GM19324 (cell line): ENCODE results near the gene TRIM59.
A peak's percentile ranks its signal among the peaks of the same experiment; 100 is the strongest.
"Not testable (repeated sequence)": the region's sequence is repeated elsewhere in the genome, so short reads cannot be mapped to it uniquely, and the experiment has no call there.

Experiments
- ATAC-seq: cut with Tn5 transposase; IDR thresholded peaks from one replicate; pipeline ENCODE4 v1.9.1; 2021; ENCODE audit warnings: mild to moderate bottlenecking, moderate library complexity; ENCODE audit not compliant: unreplicated experiment, low FRiP score

Gene TRIM59

DNA sequence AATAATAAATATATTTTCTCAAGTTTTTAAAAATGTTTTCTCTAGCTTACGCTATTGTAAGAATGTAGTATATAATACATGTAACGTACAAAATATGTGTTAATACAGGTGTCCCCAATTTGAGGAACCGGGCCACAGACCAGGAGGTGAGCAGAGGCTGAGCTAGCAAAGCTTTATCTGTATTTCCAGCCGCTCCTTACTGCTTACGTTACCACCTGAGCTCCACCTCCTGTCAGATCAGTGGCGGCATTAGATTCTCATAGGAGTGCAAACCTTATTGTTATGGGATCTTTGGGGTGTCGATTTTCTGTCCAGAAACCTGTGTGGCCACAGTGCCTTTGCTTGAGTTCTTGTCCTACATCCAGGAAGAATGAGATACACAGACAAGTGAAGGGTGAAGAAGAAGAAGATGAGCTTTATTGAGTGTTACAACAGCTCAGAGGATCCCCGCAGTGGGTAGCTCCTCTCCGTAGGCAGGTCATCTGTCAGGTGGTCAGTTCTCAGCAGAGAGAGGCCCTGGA, 9.9 kb upstream of the TRIM59 start:
- ATAC-seq, result no peak

GRCh38 chr3:160458151-160458550, 8.6 kb upstream of the TRIM59 start:
- no peak for ATAC-seq

DNA sequence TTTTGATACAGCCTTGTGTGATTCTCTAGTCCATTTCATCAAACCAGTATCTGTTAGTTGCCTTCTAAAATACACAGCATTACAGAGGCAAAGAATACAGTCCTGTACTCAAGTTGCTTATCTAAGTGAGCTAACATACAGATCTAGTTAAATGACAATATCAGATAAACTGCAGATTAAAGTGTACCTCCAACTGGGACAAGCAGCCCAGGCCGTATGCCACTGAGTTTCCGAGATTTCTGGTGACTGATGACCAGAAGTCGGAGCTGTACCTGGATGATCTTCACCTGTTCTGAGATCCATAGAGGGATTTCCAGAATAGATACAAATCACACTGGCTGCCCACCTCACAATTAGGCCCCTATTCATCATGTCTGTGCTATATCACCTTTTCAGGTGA, 6.3 kb upstream of the TRIM59 start:
- no peak for ATAC-seq

DNA sequence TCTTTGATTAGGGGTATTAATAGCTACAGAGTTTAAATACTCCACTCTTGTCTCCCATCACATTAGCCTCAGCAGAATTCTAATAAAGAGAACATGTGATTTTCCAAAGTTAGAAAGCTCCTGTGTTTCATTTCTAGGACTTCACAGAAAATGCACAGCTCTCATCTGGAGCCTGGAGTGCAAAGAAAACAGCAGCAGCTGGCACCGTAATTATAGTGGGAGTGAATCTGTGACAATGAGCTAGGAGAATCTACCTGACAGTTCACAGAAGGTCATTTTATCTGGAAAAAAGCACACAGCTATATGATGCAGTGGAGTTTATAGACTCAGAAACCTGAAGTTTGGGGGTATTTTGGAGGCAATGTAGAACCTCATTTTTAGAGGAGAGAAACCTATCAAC, 5.4 kb upstream of the TRIM59 start:
- no peak for ATAC-seq

DNA sequence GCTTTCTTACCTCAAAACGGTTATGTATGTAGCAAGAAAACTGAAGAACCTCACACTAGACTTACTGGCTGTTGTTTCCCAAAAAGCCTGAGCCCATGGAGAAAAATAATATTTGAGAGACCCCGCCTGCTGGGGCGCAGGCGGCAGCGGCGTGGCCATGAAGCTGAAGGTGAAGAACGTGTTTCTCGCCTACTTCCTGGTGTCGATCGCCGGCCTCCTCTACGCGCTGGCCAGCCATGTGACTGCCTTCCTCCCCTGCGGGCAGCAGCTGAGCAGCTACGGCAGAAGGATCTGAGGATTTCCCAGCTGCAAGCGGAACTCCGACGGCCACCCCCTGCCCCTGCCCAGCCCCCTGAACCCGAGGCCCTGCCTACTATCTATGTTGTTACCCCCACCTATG, 2.7 kb upstream of the TRIM59 start:
- not testable (repeated sequence) for ATAC-seq

DNA sequence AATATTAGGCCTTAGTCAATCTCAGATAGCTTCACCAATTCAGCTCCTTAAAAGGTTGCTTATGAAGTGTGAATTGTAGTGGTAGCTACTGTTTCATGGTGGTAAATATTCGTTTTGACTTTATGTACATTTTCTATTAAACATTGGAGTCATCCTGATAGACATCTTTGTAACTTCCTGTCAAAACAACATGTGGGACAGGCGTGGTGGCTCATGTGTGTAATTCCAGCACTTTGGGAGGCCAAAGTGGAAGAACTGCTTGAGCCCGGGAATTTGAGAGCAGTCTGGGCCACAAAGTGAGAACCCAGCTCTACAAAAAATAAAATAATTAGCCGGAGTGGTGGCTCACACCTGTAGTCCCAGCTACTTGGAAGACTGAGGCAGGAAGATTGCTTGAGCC, 2.0 kb upstream of the TRIM59 start:
- ATAC-seq, result no peak

GRCh38 chr3:160450846-160451245, 1.3 kb upstream of the TRIM59 start:
- ATAC-seq, result no peak

- ATAC-seq, result peak; percentile 54
These were observed 546 bp downstream of the TRIM59 start for GRCh38 chr3:160448845-160449635.

DNA sequence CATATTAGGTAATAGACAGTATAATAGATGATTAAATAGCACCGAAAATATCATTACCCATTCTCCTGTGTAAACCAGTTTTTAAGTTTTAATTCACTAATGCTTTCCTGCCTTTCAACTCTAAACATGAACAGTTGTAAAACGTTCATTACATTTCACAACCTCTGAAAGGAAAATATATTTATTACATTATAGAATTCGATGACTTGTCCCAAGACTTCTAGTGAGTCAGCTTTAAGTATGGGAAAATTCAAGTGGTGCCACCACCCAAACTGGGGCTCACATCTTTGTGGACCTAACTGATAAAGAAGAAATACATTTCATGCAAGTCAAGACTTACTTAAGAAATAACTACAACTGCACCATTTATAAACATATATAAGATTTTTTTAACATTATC, 2.0 kb downstream of the TRIM59 start:
- ATAC-seq, result no peak

GRCh38 chr3:160446522-160447056, 3.0 kb downstream of the TRIM59 start:
- no peak for ATAC-seq

GRCh38 chr3:160445854-160446253, 3.7 kb downstream of the TRIM59 start:
- no peak for ATAC-seq

DNA sequence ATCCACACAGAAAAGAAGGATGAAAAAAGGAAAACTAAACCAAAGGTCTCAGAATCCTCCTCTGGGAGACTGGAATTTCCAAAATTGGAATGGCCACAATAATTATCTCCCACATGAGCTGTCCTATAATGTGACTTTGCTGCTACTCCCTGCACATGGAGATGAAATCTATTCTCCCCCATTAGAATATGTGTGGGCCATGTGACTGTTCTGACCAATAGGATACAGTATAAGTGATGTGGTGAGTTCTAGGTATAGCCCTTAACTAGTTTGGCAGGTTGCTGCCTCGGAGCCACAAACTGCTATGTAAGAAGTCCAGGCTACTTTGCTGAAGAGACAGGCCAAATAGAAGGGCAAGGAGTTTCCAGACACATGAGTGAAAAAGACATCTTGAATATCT, 5.2 kb downstream of the TRIM59 start:
- no peak for ATAC-seq

DNA sequence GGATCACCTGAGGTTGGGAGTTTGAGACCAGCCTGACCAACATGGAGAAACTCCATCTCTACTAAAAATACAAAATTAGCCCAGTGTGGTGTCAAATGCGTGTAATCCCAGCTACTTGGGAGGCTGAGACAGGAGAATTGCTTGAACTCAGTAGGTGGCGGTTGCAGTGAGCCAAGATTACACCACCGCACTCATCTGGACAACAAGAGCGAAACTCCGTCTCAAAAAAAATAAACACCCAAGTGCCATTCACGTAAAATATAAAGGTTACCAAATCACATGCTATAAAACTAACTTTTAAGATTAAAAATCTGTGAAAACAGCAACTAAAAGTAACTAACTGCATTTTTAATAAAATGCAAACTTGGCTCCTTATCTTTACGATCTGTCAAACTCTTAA, 8.9 kb downstream of the TRIM59 start:
- no peak for ATAC-seq

DNA sequence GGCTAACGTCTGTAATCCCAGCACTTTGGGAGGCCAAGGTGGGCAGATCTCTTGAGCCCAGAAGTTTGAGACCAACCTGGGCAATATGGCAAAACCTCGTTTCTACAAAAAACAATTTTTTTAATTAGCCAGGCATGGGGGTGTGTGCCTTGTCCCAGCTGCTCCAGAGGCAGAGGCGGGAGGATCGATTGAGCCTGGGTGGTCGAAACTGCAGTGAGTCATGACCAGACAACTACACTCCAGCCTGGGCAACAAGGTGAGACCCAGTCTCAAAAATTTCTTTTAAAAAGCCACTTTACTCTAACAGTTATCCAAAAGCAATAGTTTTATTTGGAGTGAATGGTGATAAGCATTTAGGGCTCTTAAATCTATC, 12.5 kb downstream of the TRIM59 start:
- no peak for ATAC-seq

- ATAC-seq, result no peak
These were observed 13.8 kb downstream of the TRIM59 start for GRCh38 chr3:160435747-160436146.

GRCh38 chr3:160435095-160435494, 14.5 kb downstream of the TRIM59 start:
- ATAC-seq, result no peak

DNA sequence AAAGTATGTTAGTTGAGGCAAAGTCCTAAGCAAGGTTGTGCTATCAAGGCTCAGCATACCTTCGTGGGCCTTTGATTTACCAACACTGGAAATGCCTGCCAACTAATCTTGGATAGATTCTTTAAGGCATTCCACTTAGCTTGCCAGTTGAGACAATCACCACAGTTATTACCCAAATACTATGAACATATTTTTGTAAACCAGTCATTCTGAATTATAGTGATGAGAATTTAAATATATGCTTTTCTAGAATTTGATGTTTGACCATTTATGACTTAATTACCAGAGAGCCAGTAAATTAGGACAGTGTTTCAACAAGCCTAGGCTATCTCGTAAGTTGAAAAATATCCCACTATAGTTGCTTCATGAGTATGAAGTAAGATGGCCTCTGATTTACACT, 15.5 kb downstream of the TRIM59 start:
- ATAC-seq, result no peak

GRCh38 chr3:160427832-160428424, 21.7 kb downstream of the TRIM59 start:
- ATAC-seq, result no peak

DNA sequence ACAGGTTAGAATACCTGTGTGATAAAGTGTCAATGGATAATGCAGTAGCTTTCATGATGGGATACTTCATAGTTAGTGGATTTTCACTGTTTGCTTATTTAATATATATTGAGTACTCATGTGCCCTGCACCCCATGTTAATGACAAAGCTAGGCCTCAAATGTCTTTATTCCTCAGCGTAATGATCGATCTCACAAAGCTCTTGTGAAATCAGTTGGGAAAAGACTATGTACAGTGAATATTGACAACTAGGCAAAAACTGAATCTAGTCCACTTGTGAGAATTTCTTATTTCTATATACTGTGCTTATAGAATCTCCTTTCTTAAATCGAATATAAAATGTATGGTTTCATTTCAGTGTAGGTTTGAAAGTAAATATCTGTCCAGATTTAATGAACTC, 32.3 kb downstream of the TRIM59 start:
- no peak for ATAC-seq

GRCh38 chr3:160413613-160414248, 35.9 kb downstream of the TRIM59 start:
- ATAC-seq, result no peak

DNA sequence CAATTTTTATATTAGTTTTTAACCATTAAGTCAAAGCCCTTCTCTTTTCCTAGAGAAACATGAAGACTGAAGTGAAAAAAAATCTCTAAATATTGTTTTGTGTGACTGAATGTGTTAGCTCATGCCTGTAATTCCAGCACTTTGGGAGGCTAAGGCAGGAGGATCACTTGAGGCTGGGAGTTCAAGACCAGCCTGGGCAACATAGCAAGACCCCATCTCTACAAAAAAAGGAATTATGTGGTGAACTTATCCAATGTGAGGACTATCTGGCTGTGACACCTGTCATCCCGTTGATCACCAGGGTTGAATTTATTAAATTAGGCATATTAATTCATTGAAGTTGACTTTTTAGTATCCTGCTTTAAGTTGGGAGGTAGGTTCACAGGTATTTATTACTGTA, 37.1 kb downstream of the TRIM59 start:
- ATAC-seq, result no peak
